NB4 (cell line): ENCODE data around the gene RCVRN.

Experiments used
- DNase-seq: peaks from one replicate; pipeline ENCODE4 v3.0.0; 2010; ENCODE audit warnings: low read depth
- H3K4me3 ChIP-seq: one replicate; pipeline ENCODE4 v1.5.1; 2011; ENCODE audit warnings: mild to moderate bottlenecking, low read depth, low read length, moderate library complexity
- MYC ChIP-seq: IDR thresholded peaks from 2 replicates; pipeline ENCODE4 v1.6.1; 2011; ENCODE audit warnings: low read depth, low read length
- POLR2A ChIP-seq: IDR thresholded peaks from 2 replicates; pipeline ENCODE4 v1.6.1; 2011; ENCODE audit warnings: mild to moderate bottlenecking; ENCODE audit not compliant: insufficient read length; ENCODE audit errors: extremely low read depth
- TF ChIP-seq, protein P1 (sequence below): IDR thresholded peaks from one replicate; pipeline ENCODE4 v1.5.1; 2012; ENCODE audit warnings: low read depth, low read length
- TF ChIP-seq, protein P2 (sequence below): IDR thresholded peaks from 2 replicates; pipeline ENCODE4 v1.6.1; 2011; ENCODE audit warnings: low read depth, low read length

Gene RCVRN

DNA sequence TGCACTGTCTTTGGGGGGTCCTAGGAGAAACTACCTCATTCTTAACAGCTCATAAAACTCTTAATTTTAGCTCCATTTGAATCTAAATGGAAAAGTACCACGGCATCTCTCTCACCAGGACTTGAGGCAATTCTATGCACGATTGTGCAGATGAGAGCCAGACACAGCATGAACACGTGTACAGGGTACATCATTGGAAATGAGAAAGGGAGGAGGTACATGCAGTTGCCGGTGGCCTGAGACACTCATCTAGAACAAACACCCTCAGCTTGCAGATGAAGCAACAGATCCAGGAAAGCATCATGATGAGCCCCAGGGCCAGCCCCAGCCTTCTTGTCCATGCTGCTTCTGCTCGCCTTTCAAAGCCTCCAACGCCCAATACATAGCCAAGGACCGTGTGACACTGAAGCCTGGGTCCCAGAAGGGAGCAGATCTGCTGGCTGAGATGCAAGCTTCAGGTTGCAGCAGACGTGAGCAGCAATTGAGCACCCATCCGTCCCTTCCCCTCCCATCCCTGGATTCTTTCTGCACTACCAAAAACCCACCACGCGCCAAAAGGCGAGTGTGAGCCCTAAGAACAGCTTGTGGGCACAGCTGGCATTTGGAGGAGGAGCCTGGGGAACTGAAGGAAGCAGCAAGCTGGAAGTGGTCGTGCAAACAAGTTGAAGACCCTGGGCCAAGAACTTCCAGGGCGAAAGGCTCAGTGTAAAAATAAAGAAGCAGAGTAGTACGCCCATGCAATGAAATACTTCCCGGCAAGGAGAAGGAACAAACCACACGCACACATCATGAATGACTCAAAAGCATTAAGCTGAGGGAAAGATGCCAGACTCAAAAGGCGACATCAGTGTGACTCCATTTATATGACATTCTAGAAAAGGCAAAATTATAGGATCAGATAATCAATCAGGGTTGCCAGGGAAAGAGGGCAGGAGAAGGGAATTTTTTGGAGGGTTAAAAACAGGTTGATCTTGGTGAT, 7.3 kb upstream of the RCVRN start:
- DNase-seq, result no peak
- TF ChIP-seq POLR2A (no peak), MYC (no peak)
- TF ChIP-seq, protein P1, sequence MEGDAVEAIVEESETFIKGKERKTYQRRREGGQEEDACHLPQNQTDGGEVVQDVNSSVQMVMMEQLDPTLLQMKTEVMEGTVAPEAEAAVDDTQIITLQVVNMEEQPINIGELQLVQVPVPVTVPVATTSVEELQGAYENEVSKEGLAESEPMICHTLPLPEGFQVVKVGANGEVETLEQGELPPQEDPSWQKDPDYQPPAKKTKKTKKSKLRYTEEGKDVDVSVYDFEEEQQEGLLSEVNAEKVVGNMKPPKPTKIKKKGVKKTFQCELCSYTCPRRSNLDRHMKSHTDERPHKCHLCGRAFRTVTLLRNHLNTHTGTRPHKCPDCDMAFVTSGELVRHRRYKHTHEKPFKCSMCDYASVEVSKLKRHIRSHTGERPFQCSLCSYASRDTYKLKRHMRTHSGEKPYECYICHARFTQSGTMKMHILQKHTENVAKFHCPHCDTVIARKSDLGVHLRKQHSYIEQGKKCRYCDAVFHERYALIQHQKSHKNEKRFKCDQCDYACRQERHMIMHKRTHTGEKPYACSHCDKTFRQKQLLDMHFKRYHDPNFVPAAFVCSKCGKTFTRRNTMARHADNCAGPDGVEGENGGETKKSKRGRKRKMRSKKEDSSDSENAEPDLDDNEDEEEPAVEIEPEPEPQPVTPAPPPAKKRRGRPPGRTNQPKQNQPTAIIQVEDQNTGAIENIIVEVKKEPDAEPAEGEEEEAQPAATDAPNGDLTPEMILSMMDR, result no peak
- TF ChIP-seq, protein P2, sequence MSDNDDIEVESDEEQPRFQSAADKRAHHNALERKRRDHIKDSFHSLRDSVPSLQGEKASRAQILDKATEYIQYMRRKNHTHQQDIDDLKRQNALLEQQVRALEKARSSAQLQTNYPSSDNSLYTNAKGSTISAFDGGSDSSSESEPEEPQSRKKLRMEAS, result no peak
- no peak overlapping the region for H3K4me3 ChIP-seq

DNA sequence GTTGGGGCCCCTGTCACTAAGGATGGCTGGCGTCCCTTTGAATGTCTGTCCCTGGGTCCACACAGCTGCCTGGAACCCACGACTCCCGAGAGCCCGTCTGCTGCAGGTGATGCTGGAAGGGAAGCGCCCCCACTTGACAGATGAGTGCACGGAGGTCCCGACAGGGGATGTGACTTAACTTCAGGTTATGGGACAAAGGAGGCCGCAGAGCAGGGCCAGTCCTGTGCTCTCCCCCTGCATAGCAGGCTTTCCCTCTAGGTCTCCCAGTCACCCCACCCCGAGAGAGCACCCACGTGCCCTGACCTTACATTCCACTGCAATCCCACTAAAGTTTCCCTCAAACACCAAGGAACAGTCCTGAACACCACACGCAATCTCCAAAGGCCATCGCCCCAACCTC, 6.0 kb upstream of the RCVRN start:
- no peak for DNase-seq
- no peak overlapping the region for H3K4me3 ChIP-seq
- TF ChIP-seq, protein P2, result no peak
- TF ChIP-seq MYC, result no peak
- TF ChIP-seq, protein P1, result no peak
- TF ChIP-seq POLR2A, result no peak

DNA sequence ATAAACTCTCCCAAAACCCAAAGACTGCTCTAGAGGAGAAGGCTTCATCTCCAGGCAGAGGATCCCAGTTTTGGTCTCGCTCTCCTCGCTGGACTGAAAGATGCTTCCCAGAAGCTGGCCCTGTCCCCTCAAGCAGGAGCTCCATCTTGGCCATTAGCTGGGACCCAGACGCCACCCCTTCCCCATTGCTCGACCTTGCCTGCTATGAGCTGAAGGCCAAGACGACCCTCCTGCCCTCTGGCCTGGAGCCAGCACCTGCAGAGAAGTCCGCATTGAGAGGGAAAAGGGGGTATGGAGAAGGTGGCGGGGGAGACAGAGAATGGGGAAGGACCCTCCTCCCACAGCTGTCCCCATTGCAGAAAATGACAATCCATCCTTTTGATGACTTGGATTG, 3.6 kb upstream of the RCVRN start:
- no peak for TF ChIP-seq POLR2A
- no peak for TF ChIP-seq MYC
- TF ChIP-seq, protein P1, result no peak
- TF ChIP-seq, protein P2, result no peak
- H3K4me3 ChIP-seq, result no peak overlapping the region
- no peak for DNase-seq

DNA sequence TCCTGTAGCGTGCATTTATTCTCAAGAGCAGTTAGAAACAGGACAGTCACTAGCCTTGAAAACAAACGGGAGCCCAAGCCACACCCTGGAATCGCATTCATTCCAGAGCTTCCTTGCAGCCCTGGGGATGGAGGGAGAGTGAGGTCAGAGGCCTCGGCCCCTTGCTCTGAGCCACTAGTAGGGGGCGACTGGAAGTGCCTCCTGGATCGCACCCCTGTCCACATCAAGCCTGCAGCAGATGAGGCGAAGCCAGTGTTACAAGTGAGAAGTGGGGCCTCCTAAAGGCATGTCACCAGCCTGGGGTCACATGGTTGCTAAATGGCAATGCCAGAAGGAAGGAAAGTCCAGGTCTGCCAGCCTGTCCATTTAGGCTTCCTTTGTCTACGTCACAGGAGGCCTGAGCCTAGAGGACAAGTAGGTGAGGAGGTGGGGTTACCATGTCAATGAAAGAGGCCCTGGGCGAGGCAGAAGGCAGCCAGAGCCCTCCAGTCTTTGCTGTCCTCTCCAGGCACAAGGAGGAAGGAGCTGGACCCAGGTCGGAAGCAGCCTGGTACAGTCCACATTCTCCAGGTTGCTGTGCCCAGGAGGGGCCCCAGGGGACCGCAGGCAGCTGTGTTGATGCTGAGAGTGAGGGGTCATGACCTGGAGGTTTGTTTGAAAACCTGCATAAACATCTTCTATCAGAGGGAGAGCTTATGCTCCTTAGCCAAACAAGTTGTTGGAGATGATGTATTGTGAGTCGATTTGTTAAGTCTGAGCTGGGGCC, 3.0 kb upstream of the RCVRN start:
- TF ChIP-seq, protein P2, result no peak
- TF ChIP-seq POLR2A (no peak), MYC (no peak)
- TF ChIP-seq, protein P1, result no peak
- DNase-seq, result no peak
- no peak overlapping the region for H3K4me3 ChIP-seq

DNA sequence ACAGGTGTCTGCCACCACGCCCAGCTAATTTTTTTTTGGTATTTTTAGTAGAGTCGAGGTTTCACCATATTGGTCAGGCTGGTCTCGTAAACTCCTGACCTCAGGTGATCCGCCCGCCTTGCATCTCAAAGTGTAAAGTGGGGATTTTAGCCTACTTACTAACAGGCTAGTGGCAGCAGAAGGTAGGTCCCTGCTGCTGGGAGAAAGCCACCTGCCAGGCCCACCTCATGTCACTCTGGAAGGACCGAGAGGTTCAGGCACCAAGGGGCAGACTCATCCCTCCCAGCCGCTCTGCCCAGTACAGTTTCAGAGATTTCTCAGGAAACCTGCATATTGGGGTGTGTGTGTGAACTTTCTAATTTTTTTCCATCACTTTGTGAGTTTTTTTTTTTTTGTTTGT, 2.1 kb upstream of the RCVRN start:
- DNase-seq, result no peak
- no peak overlapping the region for H3K4me3 ChIP-seq
- TF ChIP-seq MYC, result no peak
- TF ChIP-seq, protein P1, result no peak
- TF ChIP-seq, protein P2, result no peak
- no peak for TF ChIP-seq POLR2A
